NCI-H460 (cell line): Measurements from ENCODE around the gene RPL38. TPM values are rescaled to one million over a fixed set of nuclear protein-coding genes. Genes with fewer than 3 reads are reported as not detected.

Experiments
- DNase-seq: peaks from one replicate; pipeline ENCODE4 v3.0.0-alpha.2; 2016; ENCODE audit warnings: low read depth; ENCODE audit errors: extremely low read depth
- total RNA-seq: library from RNA; depleted of rRNA; stranded (reverse); fragments of >200 nt; shearing (Covaris generic); gene quantifications from 2 replicates; pipeline ENCODE4 v1.2.3, GENCODE V29; 2014

RPL38 gene
- total RNA-seq, 1 experiment from 2014 or later, result 5,400 TPM

- DNase-seq, result no peak
Measured at GRCh38 chr17:74206332-74206818, 2.9 kb downstream of the RPL38 start.

- peak; percentile 68 for DNase-seq
Measured at GRCh38 chr17:74210191-74211140, 7.0 kb downstream of the RPL38 start.

- no peak for DNase-seq
Measured at GRCh38 chr17:74211141-74211911, 7.8 kb downstream of the RPL38 start.

GRCh38 chr17:74211912-74212208 lies 8.4 kb downstream of the RPL38 start:
- DNase-seq, result no peak

DNA sequence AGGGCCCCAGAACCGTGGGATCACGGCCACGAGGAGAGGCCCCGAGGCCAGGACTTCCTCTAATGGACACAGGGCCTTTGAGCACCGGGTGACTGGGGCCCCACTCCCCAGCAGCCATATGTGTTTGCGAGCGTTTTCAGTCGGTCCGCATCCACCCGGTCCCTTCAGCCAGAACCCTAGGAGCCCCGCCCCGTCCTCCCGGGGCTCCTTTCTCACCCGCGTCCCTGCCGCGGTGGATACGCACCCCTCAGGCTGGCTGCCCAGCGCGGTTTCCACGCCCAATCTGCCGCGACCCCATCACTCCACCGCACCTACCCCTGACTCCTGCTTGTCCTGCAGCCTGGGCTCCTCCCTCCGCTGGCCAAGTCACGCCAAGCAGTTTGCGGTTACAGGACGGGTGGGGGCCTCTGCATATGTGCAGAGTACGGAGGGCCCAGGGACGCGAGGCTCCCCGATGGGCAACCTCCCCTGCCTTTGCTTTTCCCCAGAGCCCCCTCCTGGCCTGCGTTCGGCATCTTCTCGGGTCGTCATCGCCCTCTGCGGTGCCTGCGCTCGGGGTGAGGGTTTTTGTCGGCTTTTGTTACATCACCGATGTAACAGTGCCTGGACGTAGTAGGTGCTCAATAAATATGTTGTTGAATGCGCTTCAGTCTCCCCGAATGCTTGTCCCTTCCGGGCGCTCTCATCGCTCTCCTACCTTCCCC lies 8.9 kb downstream of the RPL38 start:
- DNase-seq, result no peak

DNA sequence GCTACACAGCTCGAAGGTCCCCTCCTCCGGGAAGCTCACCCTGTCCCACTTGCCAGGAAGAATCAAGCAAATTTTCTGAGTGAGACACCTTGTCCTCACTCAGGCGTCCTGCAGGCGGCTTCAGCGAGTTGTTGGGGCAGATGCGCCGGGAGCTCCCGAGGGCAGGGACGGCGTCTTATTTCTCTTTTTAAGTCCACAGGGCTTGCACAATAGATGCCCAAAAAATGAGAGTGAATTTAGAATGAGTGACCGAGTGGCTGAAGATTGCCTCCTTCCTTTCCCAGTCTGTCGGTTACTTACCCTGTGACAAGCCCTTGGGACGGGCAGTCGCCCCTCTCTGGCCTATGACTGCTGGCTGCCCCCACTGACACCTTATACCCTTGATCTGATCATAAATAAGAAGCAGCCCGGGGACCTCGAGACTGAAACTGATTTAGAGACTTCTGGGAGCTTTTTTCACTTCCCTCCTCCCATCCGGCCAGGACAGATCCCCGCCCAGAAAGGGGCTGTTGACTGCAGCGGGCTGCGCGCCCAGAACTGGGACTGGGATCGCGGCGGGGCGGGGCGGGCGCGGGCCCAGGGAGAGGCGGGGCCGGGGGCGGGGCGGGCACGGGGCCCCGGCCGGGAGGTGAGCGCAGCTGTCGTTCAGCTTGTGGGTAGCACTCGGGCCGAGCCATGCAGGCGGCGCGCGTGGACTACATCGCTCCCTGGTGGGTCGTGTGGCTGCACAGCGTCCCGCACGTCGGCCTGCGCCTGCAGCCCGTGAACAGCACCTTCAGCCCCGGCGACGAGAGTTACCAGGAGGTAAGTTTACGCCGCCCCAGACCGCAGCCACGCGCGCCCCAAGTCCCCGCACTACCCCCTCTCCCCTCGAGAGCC lies 9.7 kb downstream of the RPL38 start, which contains the start of gene TTYH2:
Gene TTYH2, plus strand, starts transcription at position 659 of the 879 bp plus-strand sequence. Its CDS starts 17 bp downstream, at position 676.
- DNase-seq, result peak; percentile 81

GRCh38 chr17:74213861-74214391 lies 10.4 kb downstream of the RPL38 start:
- DNase-seq, result no peak

- DNase-seq, result no peak
Measured at GRCh38 chr17:74214484-74215341, 11.2 kb downstream of the RPL38 start.

DNA sequence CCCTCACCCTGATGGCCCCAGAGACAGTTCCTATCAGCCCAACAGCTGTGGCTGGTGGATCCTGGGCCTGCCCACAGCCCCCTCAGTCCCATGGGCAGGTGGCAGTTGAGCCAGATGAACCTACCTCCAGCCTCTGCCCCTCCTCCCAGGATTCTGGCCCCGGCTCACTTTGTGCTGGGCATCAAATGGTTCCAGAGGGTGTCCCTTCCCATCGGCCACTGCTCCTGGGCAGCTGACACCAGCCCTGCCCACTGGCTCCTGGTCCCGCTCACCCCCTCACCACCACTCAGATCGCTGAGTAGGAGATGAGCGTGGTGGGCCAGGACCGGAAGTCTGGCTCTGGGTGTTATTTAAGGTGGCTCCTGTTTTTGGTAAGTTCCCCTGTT lies 11.9 kb downstream of the RPL38 start:
- no peak for DNase-seq

DNA sequence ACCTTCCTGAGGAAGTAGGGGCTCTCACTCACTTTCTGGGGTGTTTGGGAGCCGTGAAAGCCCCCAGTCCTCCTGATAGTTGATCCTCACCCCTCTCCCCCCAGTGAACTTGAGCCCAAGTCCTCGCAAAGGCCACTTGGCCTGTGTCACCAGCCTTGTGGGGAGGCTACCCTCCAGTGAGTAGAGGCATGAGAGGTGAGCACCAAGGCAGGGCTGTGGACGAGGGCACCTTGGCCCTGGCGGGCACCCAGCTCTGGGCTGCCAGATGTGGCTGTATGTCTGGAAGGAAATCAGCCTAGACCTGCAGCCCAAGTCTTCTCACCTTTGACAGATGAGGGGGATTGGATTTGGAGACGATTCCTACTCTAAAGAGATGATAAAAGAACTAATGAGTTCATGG lies 13.0 kb downstream of the RPL38 start:
- no peak for DNase-seq

DNA sequence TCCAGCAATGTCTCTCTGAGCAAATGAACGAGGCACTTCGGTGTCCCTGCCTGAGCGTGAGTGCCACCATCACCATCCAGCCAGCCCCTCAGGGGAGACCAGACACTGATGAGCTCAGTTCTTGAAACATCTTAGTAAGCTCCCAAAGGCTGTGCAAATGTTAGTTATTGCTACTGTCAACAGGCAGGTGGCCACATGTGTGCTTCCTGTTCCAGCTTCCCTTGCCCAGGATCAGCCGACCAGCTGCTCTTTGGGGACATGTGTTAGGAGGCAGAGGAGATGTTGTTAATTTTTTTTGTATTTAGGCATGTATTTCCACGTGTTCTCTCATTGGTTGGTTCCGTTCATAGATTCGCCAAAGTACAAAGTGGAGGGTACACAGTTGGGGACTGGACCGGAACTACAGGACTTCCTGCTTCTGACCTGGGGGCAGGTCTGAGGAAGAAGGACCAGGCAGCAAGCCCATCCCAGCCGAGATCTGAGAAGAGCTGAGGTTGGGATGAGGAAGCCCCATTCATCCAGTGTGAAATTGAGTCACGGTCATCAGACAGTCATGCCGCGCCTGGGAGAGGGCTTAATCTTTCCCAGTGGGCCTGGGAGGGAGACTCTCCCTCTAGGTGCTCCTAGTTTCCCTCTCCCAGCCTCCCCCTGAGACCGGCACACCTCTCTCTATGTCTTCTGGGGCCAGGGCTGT lies 13.7 kb downstream of the RPL38 start:
- no peak for DNase-seq

- DNase-seq, result no peak
Measured at GRCh38 chr17:74217888-74218287, 14.4 kb downstream of the RPL38 start.

GRCh38 chr17:74218436-74218835 lies 15.0 kb downstream of the RPL38 start:
- DNase-seq, result no peak

- DNase-seq, result no peak
Measured at GRCh38 chr17:74219576-74220133, 16.2 kb downstream of the RPL38 start.

DNA sequence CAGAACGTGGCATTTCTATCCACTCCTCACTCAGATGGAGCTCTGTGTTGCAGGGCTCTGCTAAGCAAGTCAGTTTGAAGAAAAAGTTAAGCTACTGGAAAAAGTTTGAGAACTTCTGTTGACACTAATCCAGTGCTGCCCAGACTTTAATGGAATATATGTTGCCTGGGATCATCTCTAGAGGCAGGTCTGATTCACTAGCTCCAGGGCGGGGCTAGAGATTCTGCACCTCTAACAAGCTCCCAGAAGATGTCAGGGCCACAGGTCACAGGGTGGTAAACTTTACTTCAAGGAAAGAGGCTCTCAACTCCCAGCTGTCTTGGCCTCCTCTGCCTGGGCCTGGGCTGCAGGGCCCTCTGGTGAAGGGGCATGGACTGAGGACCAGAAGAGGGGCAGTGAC lies 16.7 kb downstream of the RPL38 start:
- no peak for DNase-seq

GRCh38 chr17:74220946-74221818 lies 17.7 kb downstream of the RPL38 start:
- DNase-seq, result no peak

DNA sequence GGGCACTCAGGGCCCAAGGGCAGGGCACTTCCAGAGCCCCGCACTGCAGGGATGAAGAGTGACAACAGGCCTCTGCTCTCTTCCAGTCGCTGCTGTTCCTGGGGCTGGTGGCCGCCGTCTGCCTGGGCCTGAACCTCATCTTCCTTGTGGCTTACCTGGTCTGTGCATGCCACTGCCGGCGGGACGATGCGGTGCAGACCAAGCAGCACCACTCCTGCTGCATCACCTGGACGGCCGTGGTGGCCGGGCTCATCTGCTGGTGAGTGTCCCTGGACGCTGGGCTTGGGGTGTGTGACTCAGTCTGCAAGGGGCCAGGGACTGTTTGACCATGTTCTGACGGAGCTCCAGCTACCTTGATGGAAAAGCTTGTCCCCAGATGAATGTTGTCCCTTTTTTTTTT lies 18.9 kb downstream of the RPL38 start:
- DNase-seq, result no peak
